Measurements from ENCODE around the gene CSRNP3. TPM values are rescaled to one million over a fixed set of nuclear protein-coding genes. Genes with fewer than 3 reads are reported as not detected.

Gene CSRNP3
- total and polyA plus RNA-seq, 12 donors: 1.3 to 20.1 (median 4.9) TPM

DNA sequence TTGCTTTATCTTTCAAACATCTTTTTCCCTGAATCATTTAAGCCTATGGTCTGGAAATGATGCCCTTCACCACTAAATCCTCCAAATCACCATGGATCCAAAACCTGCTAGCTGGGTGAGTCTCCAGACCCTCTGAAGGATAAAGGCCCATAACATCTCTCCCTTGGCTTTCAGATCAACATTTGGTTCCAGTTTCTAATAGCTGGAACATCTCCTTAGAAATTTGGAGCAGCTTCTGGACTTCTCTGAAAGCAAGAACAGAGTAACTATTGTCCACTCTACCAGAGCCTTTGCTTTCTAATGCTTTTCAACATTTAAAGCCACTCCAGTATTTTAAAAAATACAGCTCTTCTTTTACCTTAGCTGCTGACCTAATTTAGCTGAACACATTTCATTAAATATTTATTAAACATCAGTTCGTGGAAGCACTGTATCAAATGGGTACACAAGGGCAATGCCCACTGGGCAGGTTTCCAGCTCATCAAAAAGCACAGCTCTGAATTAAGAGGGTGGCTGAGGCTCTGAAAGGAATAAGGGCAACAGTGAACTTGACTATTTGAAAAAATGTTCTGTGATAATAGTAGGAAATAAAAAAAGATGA, 249.2 kb downstream of the CSRNP3 start:
- no peaks in the 10 kb centered on the region for H3K27me3 ChIP-seq
- H3K9me3 ChIP-seq (replicated peaks in 1 of 3): no peaks in the 10 kb centered on the region
- no peak overlapping the region for H3K27ac ChIP-seq
- intact Hi-C loops (cut with DNase I): no loop called here
- no peak overlapping the region for H3K4me3 ChIP-seq
- no peak for TF ChIP-seq POLR2A (IDR thresholded peaks at IDR 0.05)
- TF ChIP-seq, protein P1, sequence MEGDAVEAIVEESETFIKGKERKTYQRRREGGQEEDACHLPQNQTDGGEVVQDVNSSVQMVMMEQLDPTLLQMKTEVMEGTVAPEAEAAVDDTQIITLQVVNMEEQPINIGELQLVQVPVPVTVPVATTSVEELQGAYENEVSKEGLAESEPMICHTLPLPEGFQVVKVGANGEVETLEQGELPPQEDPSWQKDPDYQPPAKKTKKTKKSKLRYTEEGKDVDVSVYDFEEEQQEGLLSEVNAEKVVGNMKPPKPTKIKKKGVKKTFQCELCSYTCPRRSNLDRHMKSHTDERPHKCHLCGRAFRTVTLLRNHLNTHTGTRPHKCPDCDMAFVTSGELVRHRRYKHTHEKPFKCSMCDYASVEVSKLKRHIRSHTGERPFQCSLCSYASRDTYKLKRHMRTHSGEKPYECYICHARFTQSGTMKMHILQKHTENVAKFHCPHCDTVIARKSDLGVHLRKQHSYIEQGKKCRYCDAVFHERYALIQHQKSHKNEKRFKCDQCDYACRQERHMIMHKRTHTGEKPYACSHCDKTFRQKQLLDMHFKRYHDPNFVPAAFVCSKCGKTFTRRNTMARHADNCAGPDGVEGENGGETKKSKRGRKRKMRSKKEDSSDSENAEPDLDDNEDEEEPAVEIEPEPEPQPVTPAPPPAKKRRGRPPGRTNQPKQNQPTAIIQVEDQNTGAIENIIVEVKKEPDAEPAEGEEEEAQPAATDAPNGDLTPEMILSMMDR (IDR thresholded peaks at IDR 0.05): no peak
- H3K36me3 ChIP-seq (replicated peaks in 1 of 2): no peaks in the 10 kb centered on the region
- H3K4me1 ChIP-seq (replicated peaks in 1 of 2): no peaks in the 10 kb centered on the region
- WGBS, 4 donors: 45 to 62% (median 55%) methylated on average over 1 of the region's 1 CpG
- no peak for DNase-seq

DNA sequence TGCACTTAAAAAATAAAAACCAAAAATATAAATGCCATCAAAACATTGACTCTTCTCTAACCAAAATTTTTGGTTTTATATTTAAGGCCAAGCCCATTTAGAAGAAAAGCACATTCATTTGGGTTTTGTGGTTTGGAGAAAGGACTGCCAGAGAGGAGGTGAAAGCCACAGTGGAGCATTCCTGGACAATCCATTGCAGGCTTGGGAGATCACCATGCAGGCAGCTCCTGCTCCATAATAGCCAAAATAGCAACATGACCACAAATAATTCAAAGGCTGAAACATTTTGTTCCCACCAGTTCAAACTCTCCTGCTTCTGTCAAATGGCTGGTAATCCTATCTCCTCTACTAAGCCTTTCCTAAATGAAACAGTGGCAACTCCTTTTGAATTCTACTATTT, 251.0 kb downstream of the CSRNP3 start:
- Histone ChIP-seq H3K36me3 (replicated peaks in 1 of 2) (no peaks in the 10 kb centered on the region), H3K9me3 (replicated peaks in 1 of 3) (no peaks in the 10 kb centered on the region), H3K4me3 (no peak overlapping the region), H3K4me1 (replicated peaks in 1 of 2) (no peaks in the 10 kb centered on the region), H3K27ac (no peak overlapping the region), H3K27me3 (no peaks in the 10 kb centered on the region)
- intact Hi-C loops (cut with DNase I): no loop called here
- no peak for DNase-seq
- TF ChIP-seq, protein P1 (IDR thresholded peaks at IDR 0.05): no peak
- no peak for TF ChIP-seq POLR2A (IDR thresholded peaks at IDR 0.05)

DNA sequence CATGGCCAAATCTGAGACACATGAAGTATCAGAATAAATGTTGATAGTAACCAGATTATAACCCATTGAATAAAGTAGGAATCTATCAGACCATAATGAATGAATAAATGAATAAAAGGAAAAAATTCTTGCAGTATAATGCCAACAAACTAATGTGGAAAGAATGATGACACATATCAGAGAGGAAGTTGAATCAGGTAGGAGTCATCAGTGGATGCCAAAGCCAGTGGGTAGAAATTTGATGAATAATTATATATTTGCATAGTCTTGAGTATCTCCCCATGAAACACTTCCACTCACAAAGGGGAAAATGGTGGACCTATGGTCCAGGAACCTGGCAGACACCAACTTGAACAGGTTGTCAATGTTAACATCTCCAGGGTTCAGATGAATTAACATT, 255.9 kb downstream of the CSRNP3 start:
- intact Hi-C loops (cut with DNase I): no loop called here
- H3K36me3 ChIP-seq (replicated peaks in 1 of 2): no peaks in the 10 kb centered on the region
- TF ChIP-seq, protein P1 (IDR thresholded peaks at IDR 0.05): no peak
- TF ChIP-seq POLR2A (IDR thresholded peaks at IDR 0.05): no peak

More for the DNA sequence above, 255.9 kb downstream of the CSRNP3 start:
- DNase-seq: no peak
- no peaks in the 10 kb centered on the region for H3K27me3 ChIP-seq
- H3K4me3 ChIP-seq: no peak overlapping the region
- no peak overlapping the region for H3K27ac ChIP-seq
- H3K9me3 ChIP-seq (replicated peaks in 1 of 3): no peaks in the 10 kb centered on the region
- no peaks in the 10 kb centered on the region for H3K4me1 ChIP-seq (replicated peaks in 1 of 2)

Other genes starting within 250 kb of the CSRNP3 start
- 1 to 10 TPM in 4 of 9 donors, under 1 TPM in 5; 0.34 to 3.0 (median 0.96) TPM for gene SCN2A, start 230.3 kb upstream of the CSRNP3 start, total RNA-seq
- gene SCN2A, start 230.3 kb upstream of the CSRNP3 start, polyA plus RNA-seq: 1 to 10 TPM; 1.0 to 3.5 (median 2.0) TPM